G401 (cell line): ENCODE measurements around the gene BRD3OS. TPM values are rescaled to one million over a fixed set of nuclear protein-coding genes. Genes with fewer than 3 reads are reported as not detected.
A peak's percentile ranks its signal among the peaks of the same experiment; 100 is the strongest.
"Not testable (repeated sequence)": the region's sequence is repeated elsewhere in the genome, so short reads cannot be mapped to it uniquely, and the experiment has no call there.

Experiments used
- DNase-seq: peaks from one replicate; pipeline ENCODE4 v3.0.0-alpha.2; 2015; ENCODE audit warnings: low spot score
- in situ Hi-C: cut with HindIII; loops from 2 replicates; pipeline ENCODE4 v1.10.0; 2016; ENCODE audit warnings: low sequenced_read_pairs, mixed read lengths
- total RNA-seq: library from RNA; depleted of rRNA; stranded (reverse); fragments of >200 nt; shearing (Covaris generic); gene quantifications from 2 replicates; pipeline ENCODE4 v1.2.3, GENCODE V29; 2014

BRD3OS gene
- total RNA-seq, 1 experiment from 2014 or later, result 50.7 TPM

DNA sequence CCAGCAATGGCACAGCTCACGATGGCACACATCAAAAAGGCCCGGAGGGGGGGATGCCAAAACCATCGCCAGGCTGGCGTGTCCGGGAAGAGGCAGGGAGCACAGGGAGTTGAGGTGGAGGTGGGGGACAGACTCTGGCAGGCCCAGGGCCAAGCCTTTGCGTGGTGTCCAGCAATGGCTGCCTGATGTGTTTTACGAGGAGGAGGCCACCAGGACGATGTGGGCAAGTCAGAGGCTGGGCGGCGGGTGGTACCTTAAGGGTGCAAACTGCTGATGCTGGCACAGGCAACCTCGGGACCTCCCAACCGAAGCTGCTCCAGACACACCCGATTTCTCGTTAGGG is 37.9 kb upstream of the BRD3OS start:
- in situ Hi-C loops, result no loop called here
- no peak for DNase-seq

DNA sequence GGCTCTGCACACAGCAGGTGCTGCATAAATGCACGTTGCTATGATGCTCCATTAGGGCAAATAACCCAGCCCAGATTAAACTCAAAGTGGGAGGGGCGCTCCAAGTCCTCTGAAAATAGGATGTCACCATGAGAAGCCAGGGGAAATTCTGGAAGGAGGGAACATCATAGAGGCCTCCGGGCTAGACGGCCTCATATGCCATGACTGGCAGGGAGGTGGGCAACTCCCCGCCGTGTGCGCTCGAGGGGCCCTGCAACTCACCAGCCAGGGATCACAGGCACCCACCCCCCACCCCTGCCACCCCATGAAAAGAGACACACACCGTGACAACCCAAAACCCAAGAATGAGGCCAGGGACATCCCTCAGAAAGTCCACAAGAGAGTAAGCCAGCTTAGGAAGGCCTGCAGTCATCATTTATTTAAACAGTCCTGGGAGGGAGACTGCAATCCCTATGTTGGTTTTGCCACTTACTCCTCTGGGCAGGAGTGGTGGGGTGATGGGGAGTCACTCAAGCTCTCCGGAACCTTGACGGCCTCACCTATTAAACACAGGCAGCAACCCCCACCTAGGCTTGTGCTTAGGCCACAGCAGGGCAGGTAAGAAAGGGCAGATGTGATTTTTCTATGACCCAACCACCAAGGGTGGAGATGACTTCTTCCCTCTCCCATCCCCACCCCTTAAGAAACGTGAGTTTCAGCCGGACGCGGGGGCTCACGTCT is 37.2 kb upstream of the BRD3OS start:
- in situ Hi-C loops, result no loop called here
- no peak for DNase-seq

DNA sequence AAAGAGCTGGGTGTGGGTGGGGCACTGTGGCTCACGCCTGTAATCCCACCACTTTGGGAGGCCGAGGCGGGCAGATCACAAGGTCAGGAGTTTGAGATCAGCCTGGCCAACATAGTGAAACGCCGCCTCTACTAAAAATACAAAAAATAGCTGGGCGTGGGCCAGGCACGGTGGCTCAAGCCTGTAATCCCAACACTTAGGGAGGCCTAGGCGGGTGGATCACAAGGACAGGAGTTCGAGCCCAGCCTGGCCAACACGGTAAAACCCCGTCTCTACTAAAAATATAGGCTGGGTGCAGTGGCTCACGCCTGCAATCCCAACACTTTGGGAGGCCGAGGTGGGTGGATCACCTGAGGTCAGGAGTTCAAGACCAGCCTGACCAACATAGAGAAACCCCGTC is 36.5 kb upstream of the BRD3OS start:
- in situ Hi-C loops, DNase-seq: not testable (repeated sequence)

DNA sequence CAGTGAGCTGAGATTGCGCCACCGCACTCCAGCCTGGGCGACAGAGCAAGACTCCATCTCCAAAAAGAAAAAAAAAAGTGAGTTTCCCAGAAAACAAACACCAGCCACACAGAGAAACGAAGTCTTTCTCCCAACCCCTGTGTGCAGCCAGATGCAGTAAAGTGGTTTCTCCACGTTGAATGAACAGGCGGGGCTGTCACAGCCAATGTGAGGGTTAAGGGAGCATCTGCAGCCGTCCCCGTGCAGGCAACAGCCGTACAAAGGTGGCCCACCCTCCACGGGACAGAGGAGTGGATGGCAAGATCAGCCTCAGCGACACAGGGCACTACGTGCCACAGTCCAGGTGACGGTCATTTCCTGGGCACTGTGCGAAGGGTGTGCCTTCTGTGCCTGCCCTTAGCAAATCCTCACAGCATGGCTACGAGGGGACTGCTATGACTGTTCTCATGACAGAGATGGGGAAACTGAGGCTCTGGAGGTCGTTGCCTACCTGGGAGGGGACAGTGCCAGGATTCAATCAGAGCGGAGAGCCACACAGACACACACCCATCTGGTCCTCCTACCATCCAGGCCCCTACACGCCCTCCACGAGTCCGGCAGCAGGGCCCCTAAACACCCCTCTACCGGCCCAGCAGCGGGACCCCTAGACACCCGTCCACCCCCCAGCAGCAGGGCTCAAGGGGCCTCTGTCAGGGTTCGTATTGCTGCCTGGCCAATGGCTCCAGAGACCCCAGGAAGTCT is 35.5 kb upstream of the BRD3OS start:
- in situ Hi-C loops, result no loop called here
- DNase-seq, result no peak

DNA sequence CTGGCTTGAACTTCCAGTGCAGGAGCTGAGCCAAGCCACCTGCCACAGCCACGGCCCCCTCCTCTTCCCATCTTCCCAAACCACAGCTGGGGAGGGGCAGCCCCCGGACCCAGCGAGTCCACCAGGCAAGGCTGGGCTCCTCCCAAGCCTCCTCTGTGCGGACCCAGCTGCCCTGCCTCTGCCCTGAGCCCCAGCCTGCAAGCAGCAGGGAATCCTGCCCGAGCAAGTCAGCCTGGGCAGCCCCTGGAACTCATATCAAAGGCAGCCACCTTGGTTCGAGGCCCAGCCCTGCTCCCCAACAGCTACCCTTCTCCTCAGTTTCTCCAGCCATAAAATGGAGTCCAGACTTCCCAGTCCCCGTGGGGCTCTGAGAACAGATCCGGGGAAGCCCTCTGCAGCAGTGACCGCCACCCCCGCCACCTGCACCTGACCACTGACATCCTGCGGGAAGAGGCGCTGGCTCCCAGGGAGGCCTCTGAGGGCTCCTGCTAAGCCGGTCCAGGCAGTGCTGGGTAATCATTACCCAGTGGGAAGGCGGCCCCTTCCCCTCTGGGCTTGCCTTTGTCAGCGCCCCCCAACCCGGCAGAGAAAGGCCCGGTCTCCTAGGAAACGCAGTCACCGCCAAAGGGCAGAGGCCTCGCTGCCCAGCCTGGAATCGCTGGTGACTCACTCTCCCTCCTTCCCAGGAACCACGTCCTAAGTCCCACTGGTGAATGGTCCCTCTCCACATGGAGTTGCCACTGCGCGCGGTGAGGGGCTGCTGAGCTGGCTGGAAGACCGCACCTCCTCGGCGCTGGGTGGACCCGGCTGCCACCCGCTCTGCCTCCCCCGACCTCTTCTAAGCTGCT is 34.7 kb upstream of the BRD3OS start:
- DNase-seq, result no peak
- in situ Hi-C loops, result no loop called here

DNA sequence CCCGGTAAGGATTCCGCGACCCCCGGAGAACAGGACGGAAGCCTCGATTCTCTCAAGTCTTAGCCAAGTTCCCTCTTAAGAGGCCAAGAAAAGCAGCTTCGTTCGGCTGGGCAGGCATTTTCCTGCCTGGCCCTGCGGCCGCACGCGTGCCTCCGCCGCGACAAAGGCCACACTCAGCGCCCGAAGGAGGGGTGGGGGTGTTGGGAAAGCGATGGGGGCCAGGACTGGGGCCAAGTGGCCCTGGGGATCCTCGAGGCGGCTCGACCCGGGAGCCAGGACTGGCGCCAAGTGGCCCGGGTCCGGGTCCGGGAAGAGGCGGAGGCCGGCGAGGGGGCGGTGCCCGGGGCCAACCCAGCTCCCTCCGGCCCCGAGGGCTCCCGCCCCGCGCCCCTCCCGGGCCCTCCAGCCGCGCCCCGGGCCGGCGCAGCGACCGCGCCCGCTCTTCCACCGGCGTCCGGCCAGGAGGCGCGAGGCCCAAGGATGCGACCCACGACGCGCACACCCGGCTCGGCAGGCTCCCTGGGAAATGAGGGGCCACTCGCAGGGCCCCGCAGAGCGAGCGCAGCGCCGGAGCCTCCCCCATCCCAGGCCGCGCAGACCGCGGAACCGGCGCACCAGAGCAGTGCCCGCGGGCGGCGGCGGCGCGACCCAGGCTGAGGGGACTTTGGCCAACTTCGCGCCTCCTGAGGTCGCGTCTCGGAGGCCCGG is 33.9 kb upstream of the BRD3OS start:
- in situ Hi-C loops, result no loop called here
- DNase-seq, result no peak

DNA sequence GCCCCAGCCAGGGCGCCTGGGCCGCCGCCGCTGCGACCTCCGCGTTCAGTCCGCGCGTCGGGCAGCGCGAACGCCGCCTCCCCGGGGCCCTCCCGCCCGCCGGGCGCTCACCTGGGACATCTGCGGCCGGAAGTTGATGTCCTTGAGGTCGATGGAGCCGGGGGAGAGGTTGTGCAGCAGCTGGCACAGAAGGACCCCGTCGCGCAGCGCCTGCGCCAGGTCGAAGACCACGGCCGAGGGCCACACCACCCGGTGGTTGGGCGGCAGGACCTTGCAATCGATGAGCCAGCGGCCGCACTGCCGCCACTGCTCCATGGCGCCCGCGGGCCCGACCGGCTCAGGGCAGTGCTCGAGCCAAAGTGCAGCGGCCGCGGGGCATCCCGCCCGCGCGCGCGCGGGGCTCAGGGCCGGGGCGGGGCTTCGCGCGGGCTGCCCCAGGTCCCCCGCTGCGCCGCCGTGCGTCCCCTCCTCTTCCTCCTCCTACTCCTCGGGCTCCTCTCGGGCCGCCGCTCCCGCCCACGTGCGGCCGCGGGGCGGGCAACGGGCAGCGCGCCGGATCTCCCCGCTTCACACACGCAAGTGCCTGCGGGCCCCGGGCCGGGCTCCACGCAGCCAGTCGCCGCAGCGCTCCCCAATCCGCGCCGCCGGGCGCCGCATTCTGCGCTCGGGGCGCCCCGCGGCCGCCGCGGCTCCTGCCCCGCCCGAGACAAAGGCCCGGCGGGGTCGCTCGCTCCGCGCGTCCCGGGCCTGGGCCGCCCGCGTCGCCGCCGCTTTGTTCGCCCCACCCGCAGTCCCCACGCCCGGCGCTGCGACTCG is 33.1 kb upstream of the BRD3OS start, which contains the start of gene VAV2:
Gene VAV2, minus strand, starts transcription at position 361 of the 816 bp plus-strand sequence. Its CDS starts 46 bp downstream, at position 315.
- in situ Hi-C loops, result no loop called here
- DNase-seq, result no peak

DNA sequence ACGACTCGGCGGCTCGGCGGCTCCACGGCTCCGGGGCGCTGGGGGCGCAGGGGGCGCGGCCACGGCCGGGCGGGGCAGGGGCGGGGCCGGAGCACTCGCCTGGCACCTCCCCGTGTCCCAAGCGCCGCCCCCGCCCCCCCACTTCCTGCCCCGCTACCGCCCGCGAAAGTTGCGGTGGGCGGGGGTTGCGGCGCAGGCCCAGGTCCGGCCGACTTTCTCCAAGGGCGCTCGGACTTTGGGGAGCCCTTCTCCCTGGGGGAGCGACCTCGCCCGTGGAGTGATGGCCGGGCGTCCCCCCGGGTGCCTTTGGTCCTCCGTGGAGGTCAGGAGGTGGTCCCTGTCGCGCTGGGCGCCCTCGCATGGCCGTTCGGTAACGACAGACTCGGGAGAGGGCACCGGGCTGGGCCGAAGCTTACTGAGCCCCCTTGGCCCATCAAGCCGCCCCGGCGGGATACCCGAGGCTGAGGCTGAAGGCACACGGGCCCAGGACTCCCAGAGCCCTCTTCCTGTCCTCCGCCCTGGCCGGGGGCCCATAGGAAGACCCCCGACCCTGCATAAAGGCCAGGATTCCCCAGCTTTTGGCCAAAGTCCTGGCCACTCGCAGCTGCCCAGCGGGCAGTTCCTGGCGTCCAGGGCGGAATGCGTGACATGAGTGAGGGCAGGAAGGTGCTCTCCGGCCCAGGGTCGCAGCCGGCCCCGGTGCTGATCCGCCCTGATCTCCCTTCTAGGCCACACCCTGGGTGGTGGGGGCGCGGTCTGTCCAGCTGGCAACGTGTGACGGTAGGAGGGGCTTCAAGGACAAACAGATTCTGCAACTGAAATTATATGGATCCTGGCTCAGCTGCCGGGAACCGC is 32.3 kb upstream of the BRD3OS start:
- no peak for DNase-seq
- in situ Hi-C loops, result no loop called here

DNA sequence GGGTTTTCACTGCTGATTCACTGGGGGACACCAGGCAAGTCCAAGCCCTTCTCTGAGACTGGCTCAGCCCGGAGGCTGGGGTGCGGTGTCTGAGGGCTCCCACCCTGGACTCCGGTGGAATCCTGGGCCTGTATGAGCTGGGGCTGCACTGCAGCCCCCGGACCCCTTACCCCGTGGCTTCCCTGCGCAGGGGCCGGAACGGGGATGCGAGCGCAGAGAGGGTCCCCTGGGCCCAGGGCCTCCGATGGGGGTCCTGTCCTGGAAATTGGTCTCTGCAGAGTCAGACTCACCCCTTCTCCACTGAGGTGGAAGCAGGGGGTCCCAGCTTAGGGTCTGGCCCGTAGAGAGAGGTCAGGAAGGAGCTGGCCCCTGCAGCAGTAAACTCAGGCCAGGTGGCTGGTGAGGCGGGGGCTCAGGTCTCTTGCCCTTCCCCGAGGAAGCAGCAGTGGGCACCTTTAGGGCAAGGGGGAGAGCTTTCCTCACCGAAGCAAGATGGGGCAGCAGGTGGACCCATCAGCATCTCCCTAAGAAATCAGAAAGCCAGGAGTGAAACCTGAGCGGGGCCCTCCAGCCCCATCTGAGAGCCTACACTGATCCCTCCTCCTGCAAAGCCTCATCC is 31.5 kb upstream of the BRD3OS start:
- in situ Hi-C loops, result no loop called here

DNA sequence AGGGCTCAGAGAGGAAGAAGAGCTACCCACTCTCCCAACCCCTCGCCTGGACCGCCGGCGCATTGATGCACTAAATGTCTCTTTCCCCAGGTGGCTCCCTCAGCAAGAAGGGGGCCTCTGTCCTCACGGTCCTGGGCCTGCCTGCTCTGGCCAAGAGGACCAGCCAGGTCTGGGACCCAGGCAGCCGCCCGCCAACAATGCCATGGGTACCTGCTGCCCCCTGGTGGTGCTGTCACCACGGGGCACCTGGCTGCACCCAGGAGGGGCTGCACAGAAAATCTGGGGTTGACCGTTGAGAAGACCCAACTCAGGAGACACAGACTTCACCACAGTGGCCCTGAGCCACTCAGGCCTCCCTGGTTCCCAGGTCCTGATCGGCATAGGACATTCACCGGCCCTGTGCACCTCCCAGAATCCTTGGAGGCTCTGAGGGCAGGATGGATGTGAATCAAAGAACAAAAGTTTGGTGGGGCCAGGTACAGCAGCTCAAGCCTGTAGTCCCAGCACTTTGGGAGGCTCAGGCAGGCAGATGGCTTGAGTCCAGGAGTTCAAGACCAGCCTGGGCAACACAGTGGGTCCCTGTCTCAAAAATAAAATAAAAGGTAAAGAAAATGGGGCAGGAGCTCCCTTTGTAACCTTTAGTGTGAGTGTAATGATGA is 30.8 kb upstream of the BRD3OS start:
- in situ Hi-C loops, result no loop called here
- DNase-seq, result peak; percentile 58

More for the DNA sequence above, 31.5 kb upstream of the BRD3OS start:
- no peak for DNase-seq

DNA sequence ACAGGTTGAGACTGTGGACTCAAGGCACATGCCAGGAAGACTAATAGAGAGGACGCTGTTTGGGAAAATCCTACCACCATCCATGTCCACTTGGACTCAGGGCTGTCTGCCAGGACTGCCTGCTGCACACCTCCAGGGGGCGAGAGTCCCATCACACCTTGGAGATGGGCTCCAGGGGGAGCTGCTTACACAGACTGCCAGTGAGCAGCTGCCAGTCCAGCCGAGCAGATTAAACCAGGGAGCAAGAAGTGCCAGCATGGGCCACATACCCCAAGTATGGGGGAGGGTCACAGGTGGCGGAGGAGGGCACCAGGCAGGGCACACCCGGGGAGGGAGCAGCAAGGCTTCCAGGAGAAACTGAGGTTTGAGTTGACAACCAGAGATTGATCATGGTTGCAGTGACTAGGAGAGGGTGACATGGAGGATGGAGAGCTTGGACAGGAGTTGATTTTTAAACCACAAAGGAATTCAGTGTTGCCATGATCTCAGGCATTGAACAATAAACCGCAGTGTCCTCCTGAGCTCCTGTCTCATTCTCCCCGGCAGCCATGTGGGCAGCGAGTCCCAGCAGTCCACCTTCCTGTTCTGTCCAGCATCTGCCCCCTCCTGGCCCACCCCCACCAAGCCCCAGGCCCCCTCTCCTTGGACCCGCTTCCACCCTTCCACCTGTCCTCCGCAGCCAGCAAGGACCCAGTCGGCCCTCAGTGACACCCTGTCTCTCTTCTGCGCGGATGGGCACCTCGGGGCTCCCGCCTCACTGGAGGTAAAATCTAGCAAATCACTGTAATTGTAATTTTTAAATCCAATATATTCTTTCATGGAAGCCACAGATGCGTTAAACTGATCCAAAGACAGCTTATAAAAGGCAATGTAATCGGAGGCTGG is 30.0 kb upstream of the BRD3OS start:
- in situ Hi-C loops, result no loop called here
- no peak for DNase-seq

DNA sequence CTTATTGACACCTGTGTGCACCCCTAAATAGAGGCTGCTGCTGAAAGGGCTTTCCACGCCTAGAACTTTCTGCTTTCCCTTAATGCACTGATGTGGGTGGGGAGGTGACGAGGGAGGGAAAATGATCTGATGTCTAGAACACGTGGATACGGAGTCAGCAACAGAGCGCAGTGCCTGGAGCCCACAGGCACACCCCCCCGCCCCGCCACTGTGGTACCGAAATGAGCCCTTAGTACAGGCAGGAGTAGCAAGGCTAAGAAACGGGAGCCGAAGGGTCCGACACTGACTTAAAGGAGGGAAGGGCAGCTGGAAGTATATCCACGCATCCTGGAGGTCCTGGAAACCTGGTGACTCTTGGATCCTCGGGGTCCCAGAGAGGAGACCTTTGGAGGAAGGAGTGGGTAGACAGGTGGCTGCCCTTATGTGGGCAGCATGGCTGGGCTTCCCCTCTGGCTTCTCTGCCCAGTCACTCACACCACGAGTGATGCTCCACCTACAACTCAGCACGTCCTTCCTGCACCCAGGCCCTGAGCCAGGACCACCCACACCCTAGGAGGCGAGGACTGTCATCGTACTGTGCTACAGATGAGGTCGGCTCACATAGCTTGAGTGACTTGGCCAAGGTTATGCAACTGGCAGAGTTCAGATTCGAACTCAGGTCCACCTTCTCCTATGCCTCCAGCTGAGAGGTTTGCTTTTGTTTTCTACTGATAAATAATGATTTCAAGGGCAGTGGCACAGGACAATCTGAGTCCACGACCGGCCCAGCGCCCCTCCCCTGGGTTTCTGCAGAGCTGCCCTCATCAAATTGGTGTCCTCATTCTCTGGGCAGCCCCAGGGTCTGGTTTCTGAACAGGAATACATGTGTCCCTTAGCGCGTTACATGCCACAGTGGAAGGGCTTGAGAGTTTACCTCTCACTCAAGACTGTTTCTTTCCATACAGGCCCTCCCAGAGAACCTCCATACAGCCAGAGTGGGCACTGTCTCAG is 28.5 kb upstream of the BRD3OS start:
- DNase-seq, result no peak
- in situ Hi-C loops, result no loop called here

DNA sequence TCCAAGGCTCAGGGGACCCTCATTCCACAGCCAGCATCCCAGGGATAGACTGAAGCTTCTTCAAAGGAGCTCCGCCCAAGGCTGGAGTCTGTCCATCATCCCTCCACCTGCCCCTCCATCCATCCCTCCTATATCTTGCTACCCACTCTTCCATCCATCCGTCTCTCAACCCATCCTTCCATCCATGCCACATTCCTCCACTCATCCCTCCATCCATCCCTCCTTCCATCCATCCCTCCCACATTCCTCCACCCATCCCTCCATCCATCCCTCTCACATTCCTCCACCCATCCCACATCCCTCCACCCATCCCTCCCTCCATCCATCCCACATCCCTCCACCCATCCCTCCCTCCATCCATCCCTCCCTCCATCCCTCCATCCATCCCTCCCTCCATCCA is 27.7 kb upstream of the BRD3OS start:
- in situ Hi-C loops, result no loop called here

DNA sequence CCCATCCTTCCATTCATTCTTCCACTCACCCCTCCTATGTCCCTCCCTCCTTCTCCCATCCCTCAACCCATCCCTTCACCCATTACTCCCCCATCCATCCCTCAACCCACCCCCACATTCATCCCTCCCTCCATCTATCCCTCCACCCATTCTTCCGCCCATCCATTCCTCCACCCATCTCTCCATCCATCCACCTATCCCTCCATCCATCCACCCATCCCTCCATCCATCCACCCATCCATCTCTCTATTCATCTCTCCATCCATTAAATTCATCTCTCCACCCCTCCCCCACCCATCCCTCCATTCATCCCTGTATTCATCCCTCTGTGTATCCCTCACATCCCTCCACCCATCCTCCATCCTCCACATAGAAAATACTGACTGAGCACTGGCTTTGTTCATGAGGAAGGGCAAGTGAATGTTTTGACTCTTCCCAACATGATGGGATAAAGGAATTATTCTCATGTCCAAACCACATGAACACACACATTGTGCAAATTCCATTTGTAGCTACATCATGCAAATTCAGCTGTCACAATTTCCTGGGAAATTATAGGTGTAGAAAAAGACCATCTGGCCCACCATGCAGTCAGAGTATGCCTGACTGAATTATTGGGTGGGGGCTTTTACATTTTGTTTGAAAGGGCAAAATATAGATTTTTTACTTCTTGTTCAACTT is 26.2 kb upstream of the BRD3OS start:
- no peak for DNase-seq
- in situ Hi-C loops, result no loop called here

More for the DNA sequence above, 27.7 kb upstream of the BRD3OS start:
- DNase-seq, result no peak
